SK-N-MC (cell line): Measurements from ENCODE around the gene SPCS2.

Experiments used
- EZH2 ChIP-seq: fragments of 200-600 bp; sonication (generic); IDR thresholded peaks from one replicate; pipeline ENCODE4 v1.6.1; 2017; ENCODE audit warnings: antibody characterized with exemption
- POLR2AphosphoS5 ChIP-seq: IDR thresholded peaks from 2 replicates; pipeline ENCODE4 v1.6.1; 2012; ENCODE audit warnings: mild to moderate bottlenecking, low read depth, low read length, borderline replicate concordance

- no peak for TF ChIP-seq EZH2
- no peak for TF ChIP-seq POLR2AphosphoS5
Measured at GRCh38 chr11:74980634-74981033, 31.6 kb downstream of the SPCS2 start.
